GM19438 (cell line): ENCODE measurements around the gene PRDM15.

ENCODE experiments used
- ATAC-seq: cut with Tn5 transposase; IDR thresholded peaks from one replicate; pipeline ENCODE4 v1.9.1; 2021; ENCODE audit warnings: low read depth; ENCODE audit not compliant: unreplicated experiment

The PRDM15 gene

DNA sequence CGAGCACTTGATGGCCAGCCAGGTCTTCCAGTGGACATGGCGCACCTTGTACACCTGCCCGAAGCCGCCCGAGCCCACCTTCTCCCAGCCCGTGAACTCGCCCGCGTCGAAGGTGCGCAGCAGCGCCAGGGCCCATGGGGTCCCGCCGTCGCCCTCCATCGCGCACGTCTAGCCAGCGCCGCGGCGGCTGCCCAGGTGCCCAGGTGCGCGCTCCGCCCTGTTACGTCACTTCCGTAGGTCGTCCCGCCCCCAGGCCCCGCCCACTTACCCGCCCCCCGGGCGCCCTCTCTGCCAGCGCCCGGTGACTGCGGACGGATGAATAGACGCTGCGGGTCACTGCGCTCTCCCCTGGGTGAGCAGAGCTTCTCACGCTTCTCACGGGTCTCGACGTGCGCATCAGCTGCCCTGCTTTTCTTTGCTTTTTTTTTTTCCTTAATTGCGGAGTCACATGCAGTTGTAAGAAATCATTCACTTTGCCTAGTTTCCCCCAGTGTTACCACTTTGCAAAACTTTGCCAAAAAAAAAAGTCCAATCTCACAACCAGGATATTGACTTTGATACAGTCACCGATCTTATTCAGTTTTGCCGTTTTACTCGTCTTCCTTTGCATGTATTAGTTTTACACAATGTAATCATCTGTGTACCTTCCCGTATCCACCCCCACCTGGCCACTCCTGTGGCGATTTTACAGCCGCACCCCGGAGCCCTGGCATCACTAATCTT lies 112.1 kb downstream of the PRDM15 start, which contains the start of gene RIPK4:
RIPK4 (minus strand) TSS at position 170 of the 723 bp plus-strand sequence; CDS start at position 159, 11 bp downstream.
- no peak for ATAC-seq

DNA sequence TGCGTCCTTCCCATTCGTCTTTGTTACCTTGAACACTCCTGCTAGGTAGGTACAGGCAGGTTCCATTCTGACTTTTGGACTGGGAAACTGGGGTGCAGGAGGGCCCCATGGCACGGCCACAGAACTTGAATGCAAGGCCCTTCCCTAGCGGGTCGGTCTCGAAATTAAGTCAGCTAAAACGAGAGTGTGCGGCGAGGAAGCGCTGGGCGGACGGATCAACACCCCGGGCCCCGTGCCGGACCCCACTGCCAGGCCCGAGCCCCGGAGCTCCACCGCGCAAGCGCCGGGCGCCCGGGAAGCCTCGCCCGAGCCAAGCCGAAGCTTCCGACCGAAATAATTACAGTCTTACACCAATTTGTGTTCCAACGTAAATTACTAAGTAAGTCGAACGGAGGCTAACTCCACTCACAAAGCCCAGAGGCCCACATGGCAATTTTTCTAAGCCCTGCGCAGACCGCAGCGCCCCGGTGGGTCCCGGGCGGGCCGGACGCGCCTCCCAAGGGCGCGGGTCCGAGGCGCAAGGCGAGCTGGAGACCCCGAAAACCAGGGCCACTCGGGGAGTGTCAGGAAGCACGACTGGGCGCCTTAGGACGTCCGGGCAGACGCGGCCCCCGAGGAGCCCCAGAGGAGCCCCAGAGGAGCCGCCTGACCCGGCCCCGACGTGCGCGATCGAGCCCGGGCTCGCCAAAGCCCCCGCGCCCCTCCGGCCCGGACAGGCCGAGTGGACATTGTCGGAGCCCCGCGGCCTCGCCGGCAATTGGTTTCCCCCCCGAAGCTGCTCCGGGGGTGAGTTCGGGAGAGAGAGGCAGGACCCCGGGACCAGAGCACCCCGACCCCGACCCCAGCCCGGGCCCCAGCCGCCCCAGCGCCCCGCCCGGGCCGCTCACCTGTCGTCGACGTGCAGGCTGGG lies 112.9 kb downstream of the PRDM15 start:
- ATAC-seq = no peak

DNA sequence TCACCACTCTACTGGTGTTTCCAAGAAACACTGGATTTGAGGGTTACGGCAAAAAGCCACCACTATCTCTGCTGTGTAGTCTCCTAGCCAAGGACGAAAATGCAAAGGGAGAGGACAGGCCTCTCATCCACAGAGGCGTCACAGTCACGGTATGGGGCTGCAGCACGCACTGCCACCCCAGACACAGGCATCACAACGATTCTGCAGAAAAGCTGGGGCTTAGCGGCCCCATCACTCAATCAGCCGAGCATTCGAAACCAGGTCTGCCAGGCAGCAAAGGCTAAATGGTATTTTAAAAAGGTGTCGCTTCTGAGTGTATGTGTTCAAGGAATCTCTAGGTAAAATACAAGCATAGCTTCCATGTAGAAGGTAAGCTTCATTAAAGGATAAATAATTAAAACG lies 113.7 kb downstream of the PRDM15 start:
- no peak for ATAC-seq

DNA sequence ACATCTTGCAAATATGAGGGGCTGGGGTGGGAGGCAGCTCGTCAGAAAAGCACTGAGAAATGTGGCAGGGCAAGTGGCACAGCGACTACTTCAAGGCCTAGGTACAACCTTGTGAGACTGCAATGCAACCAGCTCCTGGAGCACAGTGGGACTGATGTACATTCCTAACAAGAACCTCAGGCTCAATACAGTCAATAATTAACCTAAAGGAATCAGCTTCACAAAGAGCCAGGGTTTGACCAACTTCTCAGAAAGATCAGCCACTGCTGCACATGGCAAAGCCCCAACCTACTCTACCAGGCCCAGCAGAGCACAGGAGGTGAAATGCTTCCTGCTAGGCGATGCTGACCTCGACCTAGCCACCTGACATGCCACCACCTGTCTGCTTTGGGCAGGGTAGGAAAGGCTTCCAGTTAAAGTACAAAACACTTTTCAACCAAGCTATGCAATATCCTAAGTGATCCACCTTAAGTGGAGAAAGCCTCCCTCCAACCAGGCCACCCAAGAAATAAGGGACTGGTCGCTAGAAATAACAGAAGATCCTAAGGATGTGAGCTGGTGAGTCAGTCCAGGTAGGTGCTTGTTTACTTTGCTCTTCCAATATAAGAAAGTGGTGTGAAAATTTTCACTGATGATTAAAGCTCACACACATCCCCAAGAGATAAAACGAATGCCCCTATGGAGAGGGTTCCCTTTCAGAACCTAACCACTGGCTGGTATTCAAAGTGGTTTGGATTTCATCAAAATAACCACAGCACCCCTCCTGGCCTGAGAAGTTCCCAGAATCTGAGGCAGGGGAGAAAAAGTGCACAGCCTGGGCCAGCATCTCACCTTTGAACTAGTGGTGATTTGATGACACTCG lies 114.4 kb downstream of the PRDM15 start:
- no peak for ATAC-seq

DNA sequence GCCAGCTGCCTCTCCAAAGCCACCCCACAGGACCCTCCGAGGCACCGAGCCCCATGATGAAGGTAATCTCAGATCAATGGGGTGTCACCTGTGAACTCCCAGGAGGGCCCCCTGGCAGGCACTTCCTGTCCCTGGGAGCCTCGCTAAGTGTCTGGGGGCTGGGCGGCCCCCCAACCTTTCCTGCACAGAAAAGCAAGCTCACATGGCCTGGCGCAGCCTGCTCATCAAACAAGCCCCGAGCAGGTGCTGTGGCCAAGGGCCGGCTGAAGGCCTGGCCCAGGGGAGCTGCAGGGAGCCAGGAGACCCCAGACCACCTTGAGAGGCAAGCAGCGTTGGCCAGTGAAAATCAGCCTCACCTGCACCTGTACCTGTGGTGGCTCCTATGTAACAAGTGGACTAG lies 115.1 kb downstream of the PRDM15 start:
- ATAC-seq = no peak

DNA sequence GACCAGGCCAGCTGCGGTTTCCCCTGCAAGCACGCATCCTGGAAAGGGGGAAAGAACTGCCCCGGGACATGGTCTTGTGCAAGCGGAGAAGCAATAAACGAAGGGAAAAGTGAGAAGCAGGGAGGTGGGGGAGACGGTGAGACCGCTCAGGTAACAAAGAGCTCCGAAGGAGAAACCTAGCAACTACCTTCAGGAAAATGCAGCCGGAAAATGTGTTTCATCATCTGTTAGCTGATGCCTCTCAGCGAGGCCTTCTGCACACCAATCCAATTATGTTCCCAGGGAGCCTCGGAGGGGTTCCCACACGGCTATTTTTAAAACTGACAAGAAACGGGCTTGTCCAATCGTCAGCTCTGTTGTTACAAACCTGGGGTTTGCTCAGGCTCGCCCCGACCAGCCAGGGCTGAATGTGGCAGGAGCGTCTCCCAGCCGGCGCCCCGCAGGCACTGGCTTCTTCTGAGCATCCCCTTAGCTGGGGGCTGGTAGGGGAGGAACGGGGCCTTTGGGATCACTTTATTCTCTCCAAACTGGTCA lies 115.7 kb downstream of the PRDM15 start:
- no peak for ATAC-seq

DNA sequence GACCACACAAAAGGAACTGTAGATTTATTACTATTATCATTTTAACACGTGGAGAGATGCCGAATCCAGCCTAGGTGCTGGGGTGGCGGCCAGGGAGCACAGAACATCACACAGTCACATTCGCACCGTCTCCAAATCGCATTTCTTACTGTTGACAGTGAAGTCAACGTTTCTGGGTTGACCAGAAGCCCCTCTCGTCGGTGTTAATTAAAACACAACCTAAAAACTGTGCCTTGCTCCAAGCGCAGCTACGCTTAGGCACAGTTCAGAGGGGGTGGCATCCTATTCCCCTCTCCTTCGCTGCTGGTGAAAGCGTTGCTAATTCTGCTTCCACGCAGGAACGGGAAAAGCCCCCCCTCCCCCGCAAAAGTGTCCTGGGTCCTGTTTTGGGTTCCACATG lies 116.4 kb downstream of the PRDM15 start:
- ATAC-seq = no peak

DNA sequence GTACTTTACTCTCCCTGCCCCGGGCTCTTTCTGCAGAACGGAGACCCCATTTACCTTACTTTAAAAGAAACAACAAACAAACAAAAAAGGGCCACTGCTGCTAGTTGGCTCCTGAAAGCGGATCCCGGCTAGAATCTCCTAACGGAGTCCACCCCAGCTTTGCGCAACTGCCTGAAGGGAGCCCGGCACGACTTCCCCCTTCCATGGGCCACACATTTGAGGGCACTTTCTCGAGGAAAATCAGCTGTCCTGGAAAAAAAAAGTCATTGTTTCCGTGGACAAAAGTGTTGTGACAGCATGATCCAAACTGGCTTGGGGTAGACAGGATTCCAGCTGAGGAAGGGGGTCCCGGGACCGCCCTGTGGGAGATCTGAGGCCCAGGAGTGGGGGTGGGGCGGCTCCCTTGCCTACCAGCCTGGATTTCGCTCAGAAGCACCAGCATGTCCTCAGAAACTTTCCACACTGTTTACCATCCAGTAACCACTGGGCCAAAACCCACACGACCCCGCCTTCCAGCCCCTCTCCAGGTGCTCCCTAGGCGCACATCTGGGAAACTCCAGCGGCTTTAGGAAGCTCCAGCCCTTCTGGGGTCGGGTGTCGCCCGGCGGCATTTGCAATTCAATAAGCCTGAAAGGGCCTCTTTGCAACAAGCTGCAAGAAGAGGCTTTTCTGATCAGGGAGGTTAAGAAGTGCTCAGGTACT lies 117.1 kb downstream of the PRDM15 start:
- ATAC-seq = no peak

DNA sequence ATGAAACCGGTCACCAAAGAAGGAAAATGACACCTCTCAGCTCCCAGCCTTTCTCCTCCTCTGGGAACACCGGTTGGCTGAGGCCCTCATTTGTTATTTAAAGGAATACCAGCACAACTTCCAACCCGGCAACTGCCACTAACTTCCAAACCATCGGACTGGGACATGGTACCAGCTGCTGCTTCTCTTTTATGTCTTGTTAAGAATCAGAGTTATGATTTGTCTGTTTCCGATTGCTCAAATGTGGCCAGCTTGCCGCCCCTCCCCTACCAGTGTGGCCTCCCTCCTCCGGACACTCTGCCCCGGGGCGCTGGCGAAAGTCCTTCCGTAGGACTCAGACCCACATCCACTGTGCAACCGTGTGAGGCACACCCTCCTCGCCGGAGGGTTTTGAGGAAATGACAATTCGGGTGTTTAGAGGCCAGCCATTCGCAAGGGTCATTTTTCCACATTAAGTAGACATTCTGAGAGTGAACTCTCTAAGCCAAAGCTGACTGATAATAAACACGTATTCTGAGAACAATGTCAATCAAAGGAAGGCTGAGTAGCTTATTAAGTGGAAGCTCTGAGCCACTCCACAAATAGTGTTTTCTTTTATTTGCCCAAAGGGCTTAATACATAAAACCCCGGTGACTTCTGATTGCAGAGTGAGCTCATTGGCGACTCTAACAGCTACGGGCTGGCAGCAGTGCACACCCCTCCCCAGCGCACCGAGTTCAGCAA lies 117.8 kb downstream of the PRDM15 start:
- no peak for ATAC-seq

DNA sequence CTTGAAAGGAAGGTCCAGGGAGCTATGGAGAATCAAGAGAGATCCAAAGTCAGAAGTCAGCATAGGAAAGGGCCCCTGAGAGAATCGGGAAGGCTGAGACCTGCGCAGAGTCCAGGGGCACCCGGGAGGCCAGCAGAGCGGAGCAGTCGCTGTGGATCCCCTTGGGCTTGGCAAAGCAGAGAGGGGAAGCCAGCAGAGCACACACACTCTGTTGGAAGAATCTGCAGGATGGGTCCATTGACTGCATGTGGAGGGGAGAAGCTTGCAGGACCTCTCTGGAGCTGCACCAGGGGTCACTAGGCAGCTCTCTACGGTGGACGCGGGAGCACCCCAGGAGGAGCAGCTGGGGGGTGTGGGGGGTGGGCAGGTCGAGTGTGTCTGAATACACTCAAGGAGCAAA lies 118.7 kb downstream of the PRDM15 start:
- ATAC-seq = no peak

DNA sequence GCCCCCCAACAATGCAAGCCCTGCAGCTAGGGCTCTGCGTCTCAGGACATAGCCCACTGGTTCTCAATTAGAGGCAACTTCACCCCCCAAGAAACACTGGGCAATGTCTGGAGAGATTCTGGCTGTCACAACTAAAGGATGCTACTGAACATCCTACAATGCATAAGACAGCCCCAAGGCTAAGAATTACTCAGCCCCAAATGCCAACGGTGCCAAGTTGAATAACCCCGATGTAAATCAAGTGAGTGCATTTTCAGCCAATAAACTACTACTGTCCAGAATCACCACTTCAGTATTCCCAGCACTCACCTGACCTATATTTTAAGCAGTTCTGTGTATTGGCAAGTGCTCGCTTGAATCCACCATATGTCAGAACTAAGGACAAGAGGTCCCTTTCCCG lies 119.2 kb downstream of the PRDM15 start:
- no peak for ATAC-seq

DNA sequence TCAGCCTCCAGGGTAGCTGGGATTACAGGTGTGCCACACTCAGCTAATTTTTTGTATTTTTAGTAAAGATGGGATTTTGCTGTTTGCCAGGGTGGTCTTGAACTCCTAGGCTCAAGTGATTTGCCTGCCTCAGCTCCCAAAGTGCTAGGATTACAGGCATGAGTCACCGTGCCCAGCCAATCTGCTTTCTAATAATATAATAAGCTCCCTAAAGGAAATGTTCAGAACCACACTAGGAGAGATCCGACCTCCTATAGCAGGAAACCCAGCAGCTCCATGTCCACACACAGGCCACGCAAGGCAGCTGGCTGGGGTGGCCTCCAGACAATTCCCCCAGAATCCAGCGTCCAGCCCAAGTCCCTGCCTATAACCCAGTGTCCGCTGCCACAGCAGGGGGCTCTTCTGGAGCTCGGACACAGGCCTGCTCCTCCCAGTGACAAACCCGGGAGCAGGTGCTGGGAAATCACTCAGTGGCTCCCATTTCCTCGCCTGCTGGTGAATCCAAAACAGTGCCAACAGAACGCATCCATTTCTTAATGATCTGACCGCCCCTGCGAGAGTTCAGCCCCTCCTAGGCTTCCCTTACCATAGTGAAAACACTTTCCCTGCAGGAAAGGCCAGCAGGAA lies 119.8 kb downstream of the PRDM15 start:
- ATAC-seq = no peak

DNA sequence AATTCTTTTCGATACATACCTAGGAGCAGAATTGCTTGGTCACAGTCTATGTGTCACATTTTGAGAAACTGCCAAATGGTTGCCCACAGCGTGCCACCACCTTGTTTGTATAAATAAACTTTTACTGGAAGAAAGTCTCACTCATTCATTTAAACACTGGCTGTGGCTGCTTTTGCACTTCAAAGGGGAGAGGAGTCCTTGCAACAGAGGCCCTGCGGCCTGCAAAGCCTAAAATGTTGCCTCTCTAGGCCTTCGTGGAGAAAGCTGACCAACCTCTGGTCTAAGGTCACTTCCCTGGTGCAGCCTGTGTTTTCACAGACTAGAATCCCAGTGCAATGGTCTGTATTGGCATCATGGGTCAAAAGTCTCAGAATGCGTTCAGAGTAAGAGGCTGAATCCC lies 120.6 kb downstream of the PRDM15 start:
- ATAC-seq = no peak

DNA sequence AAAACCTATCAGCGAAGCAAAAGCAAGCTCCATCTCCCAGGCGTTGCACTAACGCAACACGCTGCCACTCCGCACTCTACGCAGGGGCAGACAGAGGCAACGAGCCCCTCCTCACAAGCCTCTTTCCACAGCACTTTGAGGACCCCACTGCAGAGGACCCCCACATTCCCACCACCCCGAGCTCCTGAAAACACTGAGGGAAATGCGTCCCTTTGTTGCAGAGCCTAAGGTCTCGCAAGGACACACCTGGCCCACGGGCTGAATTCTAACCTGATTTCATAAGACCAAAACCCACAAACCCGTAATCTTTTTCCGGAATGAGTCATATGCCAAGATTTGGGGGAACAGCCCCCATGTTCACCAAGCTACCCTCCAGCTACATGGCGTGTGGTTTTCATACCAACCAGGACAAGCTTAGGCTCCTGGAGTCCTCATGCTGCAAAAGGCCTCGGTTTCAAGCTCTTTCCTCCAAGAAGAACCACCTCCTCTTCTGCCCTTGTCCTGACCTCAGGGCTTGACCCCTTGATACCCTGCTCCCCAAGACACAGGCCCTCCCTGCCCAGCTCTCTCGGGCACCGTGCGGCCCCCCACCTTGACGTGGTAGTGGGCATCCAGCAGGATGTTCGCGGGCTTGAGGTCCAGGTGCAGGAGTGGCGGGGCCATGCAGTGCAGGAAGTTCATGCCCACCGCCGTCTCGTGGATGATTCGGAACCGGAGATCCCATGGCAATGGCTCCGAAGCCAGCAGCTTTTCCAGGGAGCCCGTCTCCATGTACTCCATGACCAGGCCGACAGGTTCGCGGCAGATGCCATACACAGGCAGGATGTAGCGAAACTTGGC lies 123.0 kb downstream of the PRDM15 start:
- no peak for ATAC-seq

DNA sequence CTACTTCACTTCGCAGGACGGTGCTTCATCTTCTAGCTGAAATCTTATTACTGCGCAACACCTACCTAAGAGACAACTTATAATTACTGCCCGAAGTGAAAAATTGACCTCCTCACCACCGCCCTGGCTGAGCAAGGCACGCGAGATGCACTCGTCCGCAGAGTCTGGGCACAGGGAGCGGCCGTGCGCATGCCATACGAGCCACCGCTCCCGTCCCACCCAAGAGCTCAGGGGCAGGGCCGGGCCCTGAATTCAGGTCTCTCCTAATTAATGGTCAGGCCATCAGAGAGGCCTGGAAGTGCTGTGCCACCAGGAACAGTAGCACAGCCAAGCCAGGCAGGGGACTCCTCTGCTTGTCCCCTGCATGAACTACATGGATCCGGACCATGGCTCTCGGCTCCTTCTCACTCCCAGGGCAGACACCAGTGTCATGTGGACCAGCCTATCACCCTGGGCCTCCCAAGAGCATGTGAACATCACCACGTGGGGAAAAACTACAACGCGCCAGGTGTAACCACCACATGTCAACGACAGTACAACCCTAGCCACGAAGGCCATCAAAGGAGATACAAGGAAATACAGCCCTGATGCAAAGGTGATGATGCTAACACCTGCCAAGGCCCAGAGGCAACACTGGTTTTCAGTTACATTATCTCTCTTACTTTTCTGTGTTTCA lies 123.7 kb downstream of the PRDM15 start:
- no peak for ATAC-seq

DNA sequence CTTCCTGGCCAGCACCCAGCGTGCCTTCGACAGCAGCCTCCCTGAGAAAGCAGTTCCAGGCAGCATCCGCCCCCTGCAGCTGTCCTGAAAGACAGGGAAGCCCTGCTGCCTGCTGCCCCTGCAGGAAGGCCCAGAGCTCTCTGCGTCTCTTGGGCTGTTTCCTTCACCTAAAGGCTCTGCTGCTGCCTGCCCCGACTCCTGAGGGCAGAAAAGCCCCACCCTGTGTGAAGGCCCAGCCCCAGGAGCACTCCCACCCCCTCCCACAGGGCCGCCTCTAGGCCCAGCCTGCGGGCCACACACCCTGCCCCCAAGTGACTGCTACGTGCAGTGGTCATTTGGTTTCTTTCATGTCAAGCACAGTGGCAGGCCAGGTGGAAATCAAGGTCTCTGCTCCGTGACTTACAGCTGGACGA lies 124.7 kb downstream of the PRDM15 start:
- ATAC-seq = no peak
